GM12891 (cell line): ENCODE data around the gene MGAT2.

Source experiments
- POLR2A ChIP-seq: IDR thresholded peaks from 2 replicates; pipeline ENCODE4 v1.6.1; 2011; ENCODE audit warnings: low read depth, low read length, control low read depth
- POLR2AphosphoS5 ChIP-seq: IDR thresholded peaks from 2 replicates; pipeline ENCODE4 v1.6.1; 2011; ENCODE audit warnings: low read depth, low read length, control low read depth

DNA sequence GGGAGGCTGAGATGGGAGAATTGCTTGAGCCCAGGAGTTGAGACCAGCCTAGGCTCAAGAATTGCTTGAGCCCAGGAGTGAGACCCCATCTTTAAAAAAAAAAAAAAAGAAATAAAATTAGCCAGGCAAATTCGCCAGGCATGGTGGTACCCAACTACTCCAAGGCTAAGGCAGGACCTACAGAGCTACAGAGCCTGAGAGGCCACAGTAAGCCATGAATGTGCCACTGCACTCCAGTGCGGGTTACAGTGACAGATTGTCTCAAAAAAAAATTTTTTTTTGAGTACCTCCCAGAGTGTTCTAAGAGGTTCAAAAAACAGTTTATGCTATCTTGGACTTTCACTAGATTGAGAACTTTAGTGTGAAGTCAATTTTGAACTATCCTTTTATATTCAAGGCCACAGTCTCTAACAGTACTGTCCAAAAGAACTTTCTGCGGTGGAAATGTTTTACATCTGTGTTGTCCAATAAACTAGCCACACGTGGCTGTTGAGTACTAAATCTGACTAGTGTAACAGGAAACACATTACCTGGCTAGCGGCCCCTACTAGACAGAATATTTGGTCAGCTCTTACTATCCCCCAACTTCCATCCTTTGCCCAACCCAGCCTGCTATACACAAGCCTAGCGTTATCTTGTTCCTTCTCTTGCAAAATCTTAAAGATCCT, 2.6 kb upstream of the MGAT2 start:
- TF ChIP-seq POLR2AphosphoS5 (peak; percentile 62), POLR2A (peak; percentile 28; the same call in 1 of the 2 replicates)
